T follicular helper cell (primary cell): ENCODE data around the gene PTPRM.

Experiments used
- DNase-seq: peaks from one replicate; pipeline ENCODE4 v3.0.0-alpha.2; 2020; ENCODE audit warnings: low read depth

Gene PTPRM

DNA sequence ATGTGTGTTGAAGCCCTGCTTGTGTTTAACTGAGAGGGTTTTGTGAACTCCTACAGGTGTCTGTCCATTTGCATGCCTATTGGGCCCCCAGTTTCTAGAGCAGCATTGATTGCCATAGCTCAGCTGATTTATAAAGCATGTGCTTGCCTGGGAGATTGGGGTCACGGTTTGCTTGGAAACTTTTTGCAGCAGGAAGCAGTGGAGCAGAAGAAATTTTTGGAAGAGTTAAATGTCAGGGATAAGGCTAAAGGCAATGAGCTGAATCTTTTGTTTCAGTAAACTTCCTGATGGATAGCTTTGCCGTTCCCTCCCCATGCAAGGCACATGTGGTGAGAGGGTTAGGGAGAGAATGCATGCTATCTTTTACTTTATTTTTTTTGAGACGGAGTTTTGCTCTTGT lies 102.2 kb downstream of the PTPRM start:
- no peak for DNase-seq

GRCh38 chr18:7671105-7671504 lies 104.0 kb downstream of the PTPRM start:
- DNase-seq = no peak

GRCh38 chr18:7676253-7676873 lies 109.2 kb downstream of the PTPRM start:
- DNase-seq = no peak

GRCh38 chr18:7677001-7677400 lies 109.9 kb downstream of the PTPRM start:
- DNase-seq = no peak

DNA sequence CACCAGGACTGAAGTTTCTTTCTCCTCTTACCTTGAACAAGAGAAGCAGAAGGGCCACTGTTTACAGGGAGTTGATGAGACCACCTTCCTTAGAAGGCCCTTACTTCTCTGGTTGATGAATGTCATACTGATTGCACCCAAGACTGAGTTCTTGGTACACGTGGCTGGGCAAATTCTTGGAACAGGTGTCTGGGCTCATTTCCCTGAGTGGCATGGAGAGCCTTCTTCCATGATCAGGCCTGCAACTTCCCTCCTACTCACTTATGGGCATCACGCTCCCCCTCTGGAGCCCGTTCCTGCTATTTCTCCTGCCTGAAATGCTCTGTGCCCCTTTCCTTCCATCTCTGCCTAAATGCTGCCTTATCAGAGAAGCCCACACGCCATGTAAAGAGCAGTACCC lies 110.3 kb downstream of the PTPRM start:
- no peak for DNase-seq

GRCh38 chr18:7678389-7678788 lies 111.3 kb downstream of the PTPRM start:
- DNase-seq = no peak

GRCh38 chr18:7678801-7679200 lies 111.7 kb downstream of the PTPRM start:
- DNase-seq = no peak

- no peak for DNase-seq
These were observed 114.2 kb downstream of the PTPRM start for GRCh38 chr18:7681298-7681697.

DNA sequence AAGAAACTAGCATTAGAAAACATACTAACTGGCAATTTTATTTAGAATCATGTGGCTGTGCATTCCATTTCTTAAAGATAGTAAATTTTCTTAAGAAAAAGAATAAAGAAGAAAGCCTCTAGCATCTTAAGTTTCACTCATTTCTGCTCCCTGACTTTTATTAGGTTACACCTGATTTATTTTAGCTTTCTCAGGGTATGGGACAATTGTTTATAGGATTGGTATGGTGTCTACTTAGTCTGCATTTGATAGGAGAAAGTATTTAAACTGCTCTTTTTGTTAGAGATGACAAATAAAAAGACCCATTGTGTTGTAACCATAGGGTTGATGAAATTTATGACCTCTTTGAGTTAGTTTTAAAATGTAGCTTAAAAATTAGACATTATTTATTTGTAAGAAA lies 115.2 kb downstream of the PTPRM start:
- no peak for DNase-seq

DNA sequence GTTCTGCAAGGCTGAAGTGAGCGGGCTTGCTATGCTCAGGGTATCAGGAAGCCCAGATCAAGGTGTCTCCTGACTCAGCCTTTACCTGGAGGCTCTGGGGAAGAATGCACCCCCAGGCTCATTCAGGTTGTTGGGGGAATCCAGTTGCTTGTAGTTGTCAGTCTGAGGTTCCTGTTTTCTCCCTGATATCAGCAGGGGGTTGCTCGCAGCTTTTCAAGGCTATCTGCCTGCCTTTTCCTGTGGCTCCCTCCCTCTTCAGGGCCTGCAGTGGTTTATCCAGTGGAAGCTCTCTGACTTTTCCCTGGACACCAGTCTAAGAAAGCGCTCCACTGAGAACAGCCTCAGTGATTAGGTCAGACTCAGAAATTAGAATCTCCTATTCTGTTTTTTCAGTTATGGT lies 116.6 kb downstream of the PTPRM start:
- no peak for DNase-seq

DNA sequence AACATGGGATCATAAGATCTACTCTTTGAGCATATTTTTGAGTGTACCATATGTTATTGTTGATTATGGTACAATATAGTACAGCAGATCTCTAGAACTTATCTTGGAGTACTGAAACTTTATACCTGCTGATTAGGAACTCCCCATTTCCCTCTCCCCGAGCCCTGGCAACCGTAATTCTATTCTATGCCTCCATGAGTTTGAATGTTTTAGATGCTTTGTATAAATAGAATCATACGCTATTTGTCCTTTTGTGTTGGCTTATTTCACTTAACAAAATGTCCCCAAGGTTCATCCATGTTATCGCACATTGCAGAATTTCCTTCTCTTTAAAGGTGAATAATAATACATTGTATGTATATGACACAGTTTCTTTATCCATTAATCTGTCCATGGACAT lies 117.2 kb downstream of the PTPRM start:
- DNase-seq = no peak

- no peak for DNase-seq
These were observed 117.8 kb downstream of the PTPRM start for GRCh38 chr18:7684966-7685365.

GRCh38 chr18:7686278-7686677 lies 119.2 kb downstream of the PTPRM start:
- DNase-seq = no peak

DNA sequence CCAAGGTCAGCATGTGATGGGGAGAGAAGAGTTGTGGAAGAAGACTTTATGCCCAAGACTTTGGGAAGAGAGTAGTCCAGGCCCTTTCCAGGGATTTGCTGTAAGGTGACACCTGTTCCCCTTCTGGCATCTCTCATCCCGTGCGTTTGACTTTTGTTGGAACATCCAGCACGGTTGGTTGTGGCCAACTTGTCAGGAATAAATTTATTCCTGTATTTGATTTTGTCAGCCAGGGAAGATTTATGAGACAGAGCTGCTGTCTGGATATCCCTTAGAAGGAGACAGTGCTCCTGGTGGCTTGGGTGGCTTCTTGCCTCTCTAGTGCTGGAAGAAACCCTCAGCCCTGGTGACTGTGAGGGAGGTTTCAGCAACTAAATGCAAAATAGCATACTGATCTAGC lies 121.5 kb downstream of the PTPRM start:
- DNase-seq = no peak

DNA sequence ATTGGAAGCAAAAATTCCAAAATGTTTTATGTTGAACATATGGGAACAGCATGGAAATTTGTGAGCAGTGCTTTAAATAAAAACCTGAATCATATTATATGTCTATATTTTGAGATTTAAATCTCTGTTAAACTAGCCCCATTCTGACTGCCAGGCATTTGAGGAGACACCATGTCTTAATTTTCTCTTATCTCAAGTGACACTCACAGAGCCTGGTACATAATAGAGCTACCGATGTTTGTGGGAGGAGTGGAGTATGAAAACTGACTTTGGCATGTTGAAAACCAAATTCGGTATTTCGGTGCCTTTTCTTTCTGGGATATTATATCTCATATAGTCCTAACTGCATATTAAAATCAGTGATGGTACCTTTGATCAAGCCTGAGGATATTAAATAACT lies 124.1 kb downstream of the PTPRM start:
- no peak for DNase-seq

DNA sequence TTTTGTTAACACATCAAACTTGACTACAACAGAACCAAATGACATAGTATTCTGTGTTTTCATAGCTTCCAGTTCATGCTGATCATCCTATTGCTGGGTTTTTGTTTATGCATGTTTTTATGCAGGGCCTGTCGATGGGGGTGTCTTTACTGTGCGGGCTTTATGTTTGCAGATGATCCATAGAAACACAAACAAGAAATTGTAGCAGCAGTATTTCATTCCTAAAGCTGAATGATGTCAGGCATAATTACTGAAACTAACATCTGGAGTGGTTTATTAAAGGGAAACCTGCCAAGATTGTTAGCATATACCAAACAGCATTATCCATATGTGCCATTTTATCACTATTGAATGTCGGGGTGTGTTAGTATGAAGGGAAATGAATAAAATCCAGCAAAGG lies 129.7 kb downstream of the PTPRM start:
- no peak for DNase-seq

- no peak for DNase-seq
These were observed 130.2 kb downstream of the PTPRM start for GRCh38 chr18:7697306-7697705.

DNA sequence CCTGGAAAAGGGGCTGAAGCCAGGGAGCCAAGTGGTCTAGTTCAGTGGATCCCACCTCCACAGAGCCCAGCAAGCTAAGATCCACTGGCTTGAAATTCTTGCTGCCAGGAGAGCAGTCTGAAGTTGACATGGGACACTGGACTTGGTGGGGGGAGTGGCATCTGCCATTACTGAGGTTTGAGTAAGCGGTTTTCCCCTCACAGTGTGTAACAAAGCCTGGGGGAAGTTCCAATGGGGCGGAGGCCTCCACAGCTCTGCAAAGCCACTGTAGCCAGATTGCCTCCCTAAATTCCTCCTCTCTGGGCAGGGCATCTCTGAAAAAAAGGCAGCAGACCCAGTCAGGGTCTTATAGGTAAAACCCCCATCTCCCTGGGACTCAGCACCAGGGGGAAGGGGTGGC lies 144.4 kb downstream of the PTPRM start:
- DNase-seq = no peak

DNA sequence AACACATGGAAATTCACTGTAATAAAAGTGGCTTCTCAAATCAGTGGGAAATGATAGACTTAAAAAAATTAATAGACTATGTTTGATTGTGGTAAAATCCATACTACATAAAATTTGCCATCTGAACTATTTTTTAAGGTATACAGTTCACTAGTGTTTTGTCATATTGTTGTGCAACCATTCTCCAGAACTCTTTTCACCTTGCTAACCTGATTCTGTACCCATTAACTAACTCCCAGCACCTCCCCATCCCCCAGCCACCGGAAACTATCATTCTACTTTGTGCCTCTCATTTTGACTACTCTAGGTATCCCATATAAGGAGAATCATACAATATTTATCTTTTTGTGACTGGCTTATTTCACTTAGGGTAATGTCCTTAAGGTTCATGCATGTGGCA lies 153.3 kb downstream of the PTPRM start:
- DNase-seq = no peak

DNA sequence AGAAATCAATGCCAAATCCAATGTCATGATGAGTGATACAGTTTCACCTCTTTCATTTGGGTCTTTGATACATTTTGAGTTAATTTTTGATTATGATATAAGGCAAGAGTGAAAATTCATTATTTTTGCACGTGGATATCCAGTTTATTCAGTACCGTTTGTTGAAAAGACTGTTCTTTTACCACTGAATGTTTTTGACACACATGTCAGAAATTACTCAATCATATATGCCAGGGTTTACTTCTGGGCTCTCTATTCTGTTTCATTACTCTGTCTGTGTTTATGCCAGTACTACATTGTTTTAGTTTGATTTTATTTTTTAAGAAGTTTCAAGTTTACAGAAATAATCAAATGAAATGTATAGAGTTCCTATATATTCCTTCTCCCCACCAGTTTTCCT lies 154.4 kb downstream of the PTPRM start:
- DNase-seq = no peak

DNA sequence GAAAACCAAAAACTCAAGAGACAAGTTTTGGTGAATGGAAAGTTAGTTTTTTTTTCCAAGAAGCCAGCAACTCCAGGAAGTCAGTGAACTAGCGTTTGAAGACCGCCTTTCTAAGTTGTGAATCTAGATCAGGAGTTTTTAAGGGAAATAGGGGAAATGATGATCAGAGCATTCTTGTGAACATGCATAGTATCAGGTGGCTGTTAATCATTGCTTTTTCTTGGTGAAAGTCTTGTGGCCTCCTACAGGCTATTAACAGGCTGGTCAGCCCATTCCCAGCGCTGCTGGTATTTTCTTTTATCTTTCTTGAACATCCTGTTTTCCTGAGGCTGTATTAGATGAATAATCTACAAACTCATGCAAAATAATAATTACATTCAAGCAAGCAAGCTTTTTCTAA lies 155.8 kb downstream of the PTPRM start:
- DNase-seq = no peak

DNA sequence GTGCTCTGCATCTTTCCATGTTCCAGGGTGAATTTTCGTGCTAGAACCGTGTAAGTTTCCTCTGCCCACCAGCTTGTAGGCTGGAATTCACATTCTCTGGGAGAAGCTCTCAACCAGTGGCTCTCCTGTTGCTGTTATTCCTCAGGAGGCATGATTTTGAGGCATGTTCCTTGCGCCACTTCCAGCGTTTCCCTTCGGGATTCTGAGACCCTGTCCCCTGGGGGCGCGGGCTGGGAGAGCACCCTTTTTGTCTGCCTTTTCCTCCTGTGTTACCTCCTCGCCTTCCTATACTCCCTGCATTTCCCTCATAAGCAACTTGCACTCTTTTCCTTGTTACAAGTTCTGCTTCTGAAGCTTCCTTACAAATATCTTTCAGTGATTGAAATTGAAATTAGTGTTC lies 156.4 kb downstream of the PTPRM start:
- DNase-seq = no peak

DNA sequence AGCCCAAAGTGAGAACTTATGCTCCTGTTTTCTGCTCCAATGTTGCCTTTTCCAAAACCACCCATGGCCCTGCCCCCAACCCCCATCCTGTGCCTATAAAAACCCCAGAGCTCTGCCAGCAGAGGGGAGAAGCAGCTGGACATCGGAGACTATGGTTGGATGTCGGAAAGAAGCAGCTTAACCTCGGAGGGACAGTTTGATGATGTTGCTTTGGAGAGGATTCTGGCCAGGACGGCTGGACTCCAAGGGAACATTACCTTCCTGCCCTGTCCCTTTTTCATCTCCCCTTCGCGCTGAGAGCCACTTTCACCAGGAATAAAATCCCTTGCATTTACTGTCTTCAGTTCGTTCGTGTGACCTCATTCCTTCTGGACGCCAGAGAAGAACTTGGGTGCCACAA lies 158.4 kb downstream of the PTPRM start:
- no peak for DNase-seq

DNA sequence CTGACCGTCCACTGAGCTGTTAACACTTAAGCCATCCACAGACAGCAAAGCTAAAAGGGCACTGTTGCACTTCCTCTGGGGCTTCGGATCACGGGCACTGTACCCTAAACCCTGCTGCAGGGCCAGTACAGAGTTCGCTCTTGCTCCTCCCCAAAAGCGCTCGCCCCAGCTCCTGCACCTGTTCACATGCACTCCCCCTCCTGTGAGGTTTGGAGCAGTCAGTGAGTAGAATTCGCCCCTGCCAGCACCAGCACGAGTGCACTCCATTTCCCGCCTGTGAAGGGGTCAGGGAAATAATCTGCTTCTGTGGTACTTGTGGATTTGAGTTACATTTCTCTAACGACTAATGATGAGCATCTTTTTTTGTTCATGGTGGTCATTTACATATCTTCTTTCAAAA lies 158.8 kb downstream of the PTPRM start:
- no peak for DNase-seq

GRCh38 chr18:7726522-7726921 lies 159.4 kb downstream of the PTPRM start:
- DNase-seq = no peak
